ENCODE data around the gene TTC32.

DNA sequence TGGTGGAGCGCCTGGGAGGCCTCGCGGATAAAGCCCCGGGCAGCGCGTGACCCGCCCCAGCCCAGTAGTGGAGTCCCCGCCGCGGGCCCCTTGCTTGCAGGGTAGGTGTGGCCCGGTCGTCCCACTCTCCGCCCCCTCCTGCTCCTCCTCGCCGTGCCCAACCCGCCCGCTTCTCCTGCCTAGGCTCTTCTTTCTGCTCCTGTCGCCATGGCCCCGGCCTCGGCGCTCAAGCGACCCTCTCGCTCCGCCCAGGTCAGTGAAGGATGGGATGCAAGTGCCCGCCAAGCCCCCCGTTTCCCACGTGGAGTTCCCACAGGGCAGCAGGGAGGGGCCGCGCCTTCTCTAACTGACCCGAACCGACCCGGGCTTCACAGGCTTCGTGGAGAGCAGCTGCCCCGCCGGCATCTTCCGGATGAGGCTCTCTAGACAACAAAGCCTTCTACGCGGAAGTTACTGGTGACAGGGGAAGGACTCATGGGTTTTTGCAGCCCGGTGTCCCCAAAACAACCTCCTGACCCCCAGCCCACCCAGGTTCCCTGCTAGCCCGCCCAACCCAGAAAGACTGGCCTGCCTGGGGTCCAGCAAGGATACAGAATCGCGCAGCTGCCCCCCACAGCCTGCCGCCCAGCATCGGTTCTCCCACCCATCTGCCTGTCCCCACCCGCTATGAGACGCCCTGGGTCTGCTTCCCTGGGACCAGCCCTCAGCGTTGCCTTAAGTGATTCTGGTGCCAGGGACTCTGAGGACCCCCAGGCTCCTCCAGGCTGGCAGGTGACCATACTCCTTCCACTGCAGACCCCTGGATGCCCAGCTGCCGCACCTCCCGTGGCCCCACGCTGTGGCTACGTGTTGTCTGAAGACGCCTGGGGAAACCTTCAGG is 32.8 kb downstream of the TTC32 start:
- TF ChIP-seq EZH2 (IDR thresholded peaks at IDR 0.05) = no peak
- TF ChIP-seq, protein P1, sequence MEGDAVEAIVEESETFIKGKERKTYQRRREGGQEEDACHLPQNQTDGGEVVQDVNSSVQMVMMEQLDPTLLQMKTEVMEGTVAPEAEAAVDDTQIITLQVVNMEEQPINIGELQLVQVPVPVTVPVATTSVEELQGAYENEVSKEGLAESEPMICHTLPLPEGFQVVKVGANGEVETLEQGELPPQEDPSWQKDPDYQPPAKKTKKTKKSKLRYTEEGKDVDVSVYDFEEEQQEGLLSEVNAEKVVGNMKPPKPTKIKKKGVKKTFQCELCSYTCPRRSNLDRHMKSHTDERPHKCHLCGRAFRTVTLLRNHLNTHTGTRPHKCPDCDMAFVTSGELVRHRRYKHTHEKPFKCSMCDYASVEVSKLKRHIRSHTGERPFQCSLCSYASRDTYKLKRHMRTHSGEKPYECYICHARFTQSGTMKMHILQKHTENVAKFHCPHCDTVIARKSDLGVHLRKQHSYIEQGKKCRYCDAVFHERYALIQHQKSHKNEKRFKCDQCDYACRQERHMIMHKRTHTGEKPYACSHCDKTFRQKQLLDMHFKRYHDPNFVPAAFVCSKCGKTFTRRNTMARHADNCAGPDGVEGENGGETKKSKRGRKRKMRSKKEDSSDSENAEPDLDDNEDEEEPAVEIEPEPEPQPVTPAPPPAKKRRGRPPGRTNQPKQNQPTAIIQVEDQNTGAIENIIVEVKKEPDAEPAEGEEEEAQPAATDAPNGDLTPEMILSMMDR (IDR thresholded peaks at IDR 0.05) = no peak
- no peak for TF ChIP-seq EZH2phosphoT487 (IDR thresholded peaks at IDR 0.05)
